Activated CD4-positive, alpha-beta T cell treated with anti-CD3 and anti-CD28 coated beads, Interleukin-10, Interleukin-2, amounts not matched to agents 100 ng/mL and 50 ng/mL, durations not matched to agents 16 hours and 8 hours (primary cell): ENCODE measurements around the gene AP5B1.
"Not testable (repeated sequence)": the region's sequence is repeated elsewhere in the genome, so short reads cannot be mapped to it uniquely, and the experiment has no call there.

Source experiments
- DNase-seq: peaks from one replicate; pipeline ENCODE4 v3.0.0-alpha.2; 2020

Gene AP5B1

DNA sequence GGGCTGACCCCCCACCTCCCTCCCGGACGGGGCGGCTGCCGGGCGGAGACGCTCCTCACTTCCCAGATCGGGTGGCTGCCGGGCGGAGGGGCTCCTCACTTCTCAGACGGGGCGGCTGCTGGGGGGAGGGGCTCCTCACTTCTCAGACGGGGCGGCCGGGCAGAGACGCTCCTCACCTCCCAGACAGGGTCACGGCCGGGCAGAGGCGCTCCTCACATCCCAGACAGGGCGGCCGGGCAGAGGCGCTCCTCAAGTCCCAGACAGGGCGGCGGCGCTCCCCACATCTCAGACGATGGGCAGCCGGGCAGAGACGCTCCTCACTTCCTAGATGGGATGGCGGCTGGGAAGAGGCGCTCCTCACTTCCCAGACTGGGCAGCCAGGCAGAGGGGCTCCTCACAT is 18.0 kb downstream of the AP5B1 start:
- not testable (repeated sequence) for DNase-seq

DNA sequence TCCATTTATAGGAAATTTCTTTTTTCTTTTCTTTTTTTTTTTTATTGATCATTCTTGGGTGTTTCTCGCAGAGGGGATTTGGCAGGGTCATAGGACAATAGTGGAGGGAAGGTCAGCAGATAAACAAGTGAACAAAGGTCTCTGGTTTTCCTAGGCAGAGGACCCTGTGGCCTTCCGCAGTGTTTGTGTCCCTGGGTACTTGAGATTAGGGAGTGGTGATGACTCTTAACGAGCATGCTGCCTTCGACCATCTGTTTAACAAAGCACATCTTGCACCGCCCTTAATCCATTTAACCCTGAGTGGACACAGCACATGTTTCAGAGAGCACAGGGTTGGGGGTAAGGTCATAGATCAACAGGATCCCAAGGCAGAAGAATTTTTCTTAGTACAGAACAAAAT is 18.6 kb downstream of the AP5B1 start:
- not testable (repeated sequence) for DNase-seq

DNA sequence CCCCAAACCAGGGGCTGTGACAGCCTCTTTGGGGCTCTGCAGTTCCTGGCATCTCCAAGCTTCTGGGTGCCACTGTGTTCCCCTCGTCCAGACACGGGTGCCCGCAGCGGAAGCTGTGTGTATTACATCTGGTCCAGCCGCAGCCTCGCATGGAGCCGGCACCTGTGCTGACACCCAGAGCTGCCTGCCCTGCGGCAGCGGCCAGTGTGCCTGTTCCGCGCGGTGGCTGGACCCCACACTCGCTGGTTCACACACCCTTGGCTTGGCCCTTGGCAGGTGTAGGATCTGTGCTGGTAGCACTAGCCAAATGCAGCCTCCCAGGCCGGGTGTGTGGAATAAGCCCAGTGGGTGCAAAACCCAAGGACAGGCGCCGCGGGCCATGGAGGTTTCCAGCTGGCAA is 35.7 kb downstream of the AP5B1 start:
- no peak for DNase-seq

DNA sequence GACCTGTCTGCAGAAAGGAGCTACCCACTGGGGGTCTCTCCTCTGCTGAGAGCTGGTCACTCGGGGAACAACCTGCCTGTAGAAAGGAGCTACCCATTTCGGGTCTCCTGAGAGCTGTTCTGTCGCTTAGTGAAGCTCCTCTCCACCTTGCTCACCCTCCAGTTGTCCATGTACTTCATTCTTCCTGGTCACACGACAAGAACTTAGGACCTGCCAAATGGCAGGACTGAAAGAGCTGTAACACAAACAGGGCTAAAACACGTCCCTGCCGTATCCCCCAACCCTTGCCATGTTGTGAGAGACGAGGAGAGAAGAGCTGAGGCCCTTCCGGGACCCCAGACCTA is 36.1 kb downstream of the AP5B1 start:
- DNase-seq = no peak

DNA sequence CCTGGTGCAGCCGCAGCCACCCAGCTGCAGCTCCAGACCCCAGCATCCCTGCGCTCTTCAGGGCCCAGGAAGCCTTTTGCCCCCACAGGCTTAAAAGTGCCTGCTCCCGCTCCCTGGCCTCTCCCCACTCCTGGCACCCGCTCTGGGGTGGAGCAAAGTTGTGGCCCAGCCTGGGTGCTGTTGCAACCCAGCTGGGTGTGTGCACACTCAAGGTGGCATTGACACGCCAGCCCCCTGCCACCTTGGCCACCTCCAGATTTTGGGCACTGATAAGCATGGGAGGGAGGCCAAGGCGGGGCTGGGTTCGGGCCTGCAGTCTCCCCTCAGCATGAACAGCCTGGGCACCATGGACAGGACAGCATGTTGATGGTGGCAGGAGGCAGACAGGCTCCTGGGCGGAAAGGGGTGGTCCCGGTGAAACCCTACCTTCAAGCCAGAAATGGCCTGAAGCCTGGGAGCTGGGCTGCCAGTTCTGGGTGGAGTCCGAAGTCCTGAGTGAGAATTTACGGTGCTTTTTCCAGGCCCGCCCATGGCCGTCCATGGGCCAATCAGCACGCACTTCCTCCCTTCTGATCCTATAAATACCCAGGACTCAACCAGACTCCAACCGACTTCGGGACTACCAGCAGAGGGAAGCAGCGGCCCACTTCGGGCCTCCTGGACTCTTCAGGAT is 36.6 kb downstream of the AP5B1 start:
- peak; percentile 14 for DNase-seq

DNA sequence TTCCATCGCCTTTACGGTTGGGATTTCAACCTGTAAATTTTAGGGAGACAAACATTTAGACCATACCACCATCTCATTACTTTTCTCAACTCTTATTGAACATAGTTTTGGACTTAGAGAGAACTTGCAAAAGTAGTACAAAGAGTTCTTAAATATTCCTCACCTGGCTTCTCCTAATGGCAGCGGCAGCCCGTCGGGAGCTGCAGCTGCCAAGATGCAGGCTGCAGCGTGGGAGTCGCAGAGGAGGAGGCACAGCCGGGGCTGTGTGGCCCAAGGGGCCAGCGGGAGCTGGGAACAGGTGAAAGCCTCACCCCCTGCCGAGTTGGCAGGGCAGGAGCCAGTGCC is 37.1 kb downstream of the AP5B1 start:
- DNase-seq = no peak

DNA sequence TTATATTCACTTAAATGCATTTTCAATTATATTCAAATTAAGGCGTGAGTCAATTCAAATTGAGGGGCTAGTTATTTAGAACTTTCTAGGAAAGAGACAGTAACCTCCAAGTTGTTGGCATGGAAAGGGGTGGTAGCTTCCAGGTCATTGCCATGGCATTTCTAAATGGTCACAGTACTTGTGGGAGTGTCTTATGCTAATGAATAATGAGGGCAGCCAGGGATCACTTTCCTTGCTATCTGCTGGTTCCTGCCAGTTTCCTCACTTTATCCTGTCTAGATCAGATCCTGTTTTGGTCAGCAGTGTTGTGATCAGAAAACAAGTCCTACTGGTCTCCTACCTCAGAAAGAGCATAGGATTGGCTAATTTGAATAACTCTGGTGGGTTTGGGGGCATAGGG is 38.4 kb downstream of the AP5B1 start:
- no peak for DNase-seq

DNA sequence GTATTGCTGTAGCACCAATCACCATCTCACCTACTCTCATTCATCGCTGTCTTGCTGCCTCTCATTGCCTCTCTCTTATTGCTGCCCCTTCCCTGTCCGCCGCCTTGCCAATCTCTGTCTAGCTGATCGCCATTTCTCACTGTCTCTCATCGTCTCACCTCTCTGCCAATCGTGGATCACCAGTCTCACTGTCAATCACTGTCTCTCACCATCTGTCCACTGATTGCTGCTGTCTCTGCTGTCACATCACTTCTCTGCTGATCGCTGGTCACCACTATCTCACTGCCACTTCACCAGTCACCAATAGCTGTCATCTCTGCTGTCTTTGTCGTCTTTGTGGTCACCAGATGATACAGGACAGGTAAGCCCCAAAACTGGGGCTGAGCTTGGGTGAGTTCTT is 39.6 kb downstream of the AP5B1 start:
- DNase-seq = no peak

DNA sequence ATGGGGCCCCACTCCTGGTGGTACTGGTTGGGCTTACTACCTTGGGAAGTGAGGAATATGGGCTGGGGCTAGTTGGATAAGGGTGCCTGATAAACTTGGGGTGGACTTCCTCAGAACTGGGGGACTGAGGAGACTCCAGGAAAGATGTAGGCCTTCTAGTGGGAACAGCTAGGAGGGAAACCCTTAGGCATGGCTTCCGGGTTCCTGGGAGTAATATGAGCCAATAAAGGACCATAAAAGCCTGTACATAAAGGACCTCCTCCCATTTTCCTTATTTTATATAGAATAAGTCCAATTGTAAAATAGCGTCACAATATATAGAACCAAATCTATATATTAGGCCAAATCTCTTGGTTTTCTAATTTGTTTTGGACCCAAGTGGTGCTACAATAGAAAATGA is 41.8 kb downstream of the AP5B1 start:
- DNase-seq = no peak

DNA sequence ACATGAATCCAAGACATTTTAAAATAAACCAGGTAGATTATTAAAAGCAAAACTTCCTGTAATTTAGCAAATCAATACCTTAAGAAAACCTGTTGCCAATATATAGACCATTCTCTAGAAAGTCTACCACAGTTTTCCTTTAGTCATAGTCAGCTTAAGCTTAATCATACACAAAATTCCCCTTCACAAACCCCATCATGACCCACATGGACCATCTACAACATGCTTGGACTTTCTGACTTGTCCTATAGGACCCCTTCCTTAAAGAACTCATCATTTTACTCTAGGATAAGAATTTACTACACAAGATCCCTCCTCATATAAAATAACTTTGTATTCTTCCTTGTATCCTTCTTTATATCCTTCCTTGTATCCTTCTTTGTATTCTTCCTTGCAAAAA is 44.0 kb downstream of the AP5B1 start:
- no peak for DNase-seq

DNA sequence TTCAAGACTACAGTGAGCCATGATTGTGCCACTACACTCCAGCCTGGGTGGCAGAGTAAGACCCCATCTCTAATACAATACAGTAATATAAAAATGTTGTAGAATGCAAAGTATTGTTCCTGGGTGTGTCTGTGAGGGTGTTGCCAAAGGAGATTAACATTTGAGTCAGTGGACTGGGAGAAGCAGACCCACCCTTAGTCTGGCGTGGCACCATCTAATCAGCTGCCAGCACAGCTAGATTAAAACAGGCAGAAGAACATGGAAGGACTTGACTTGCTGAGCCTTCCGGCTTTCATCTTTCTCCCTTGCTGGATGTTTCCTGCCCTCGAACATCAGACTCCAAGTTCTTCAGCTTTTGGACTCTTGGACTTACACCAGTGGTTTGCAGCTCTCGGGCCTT is 45.7 kb downstream of the AP5B1 start:
- DNase-seq = not testable (repeated sequence)

DNA sequence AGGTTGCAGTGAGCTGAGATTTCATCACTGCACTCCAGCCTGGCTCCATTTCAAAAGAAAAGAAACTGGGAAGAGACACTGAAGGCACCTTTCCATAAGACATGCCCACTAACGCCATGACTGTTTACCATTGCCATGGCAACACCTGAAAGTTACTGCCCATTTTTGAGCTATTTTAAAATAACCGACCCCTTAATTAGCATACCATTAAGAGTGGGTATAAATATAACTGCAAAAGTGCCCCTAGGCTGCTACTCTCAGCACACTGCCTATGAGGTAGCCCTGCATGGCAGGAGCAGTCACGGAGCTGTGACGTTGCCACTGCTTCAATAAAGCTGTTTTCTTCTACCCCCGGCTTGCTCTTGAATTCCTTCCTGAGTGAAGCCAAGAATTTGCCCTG is 50.3 kb downstream of the AP5B1 start:
- DNase-seq = no peak

DNA sequence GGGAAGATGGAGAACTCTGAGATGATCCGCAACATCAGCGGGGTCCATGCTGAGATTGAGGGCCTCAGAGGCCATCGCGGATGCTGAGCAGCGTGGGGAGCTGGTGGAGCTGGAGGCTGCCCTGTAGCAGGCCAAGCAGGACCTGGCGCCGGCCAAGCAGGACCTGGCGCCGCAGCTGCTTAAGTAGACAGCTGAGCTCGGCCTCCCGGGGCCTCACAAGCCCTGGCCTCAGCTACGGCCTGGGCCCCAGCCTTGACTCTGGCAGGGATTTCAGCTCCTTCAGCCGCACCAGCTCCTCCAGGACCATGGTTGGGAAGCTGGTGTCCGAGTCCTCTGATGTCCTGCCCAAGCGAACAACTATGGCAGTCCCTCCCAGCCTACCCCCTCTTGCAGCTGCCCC is 52.9 kb downstream of the AP5B1 start:
- DNase-seq = no peak

DNA sequence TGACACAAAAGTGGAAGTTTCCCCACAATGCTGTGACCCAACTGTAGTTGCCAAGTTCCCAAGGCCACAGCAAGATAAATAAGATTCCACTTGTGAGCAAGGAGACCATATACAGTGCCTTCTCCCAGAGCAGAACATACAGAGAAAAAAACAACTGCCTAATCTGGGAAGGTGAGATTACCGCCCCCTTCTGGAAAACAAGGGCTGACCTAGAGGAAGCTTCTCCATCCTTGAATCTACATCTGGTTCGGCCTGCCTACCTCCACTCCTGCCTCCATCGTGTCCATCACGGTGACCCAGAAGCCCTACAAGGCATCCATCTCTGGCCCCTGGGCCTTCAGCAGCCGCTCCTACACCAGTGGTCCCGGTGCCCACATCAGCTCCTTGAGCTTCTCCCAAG is 54.1 kb downstream of the AP5B1 start:
- no peak for DNase-seq
